ENCODE results near the gene PALS2. TPM values are rescaled to one million over a fixed set of nuclear protein-coding genes. Genes with fewer than 3 reads are reported as not detected.

Gene PALS2
- total RNA-seq, 1 experiment from 2014 or later: 44.6 TPM

GRCh38 chr7:24545215-24545614 lies 28.0 kb upstream of the PALS2 start:
- CTCF ChIA-PET: no interaction called here
- intact Hi-C loops (cut with micrococcal nuclease): no loop called here
- Histone ChIP-seq H3K27ac (ENCODE audit: low read depth, low read length) (no peak overlapping the region), H3K9ac (ENCODE audit: low read length) (no peak overlapping the region), H4K20me1 (ENCODE audit: insufficient read depth) (no peaks in the 10 kb centered on the region), H3K36me3 (ENCODE audit: control insufficient read depth in 1 of 2, insufficient read depth in 2 of 2, low read length in 2 of 2) (no peaks in the 10 kb centered on the region), H3K4me1 (ENCODE audit: control insufficient read depth in 1 of 2, insufficient read depth in 2 of 2, low read length in 2 of 2) (no peaks in the 10 kb centered on the region), H3K79me2 (ENCODE audit: insufficient read depth, low read length) (no peaks in the 10 kb centered on the region), H2AFZ (ENCODE audit: low read depth, low read length, poor library complexity, severe bottlenecking) (no peak overlapping the region), H3K27me3 (ENCODE audit: insufficient read depth, low read length) (0 out of 2 replicates have a peak, but pooled peaks cover 6% of the 10 kb centered on the region), H3K9me3 (ENCODE audit: control insufficient read depth in 1 of 2, insufficient read depth in 1 of 2, low read depth in 1 of 2, low read length in 2 of 2) (no peaks in the 10 kb centered on the region), H3K9me2 (ENCODE audit: insufficient read depth) (no peaks in the 10 kb centered on the region), H3K4me3 (replicated peaks in 1 of 2; ENCODE audit: low read depth in 1 of 2, low read length in 2 of 2) (no peak overlapping the region), H3K4me2 (ENCODE audit: low read length) (no peak overlapping the region)
- POLR2A ChIA-PET: no interaction called here
- RAD21 ChIA-PET (ENCODE audit: low non-redundant PET in 1 of 2, low total read pairs in 2 of 2, uncharacterized antibody in 2 of 2, unreplicated experiment in 2 of 2): no interaction called here
- ATAC-seq (no peak), DNase-seq (ENCODE audit: low read depth, low spot score) (no peak)
- no peak for TF ChIP-seq SIN3A (IDR thresholded peaks at IDR 0.05; ENCODE audit: low read depth)
- no peak for TF ChIP-seq CBX3 (IDR thresholded peaks at IDR 0.05; ENCODE audit: low read depth)
- TF ChIP-seq TCF7L2 (IDR thresholded peaks at IDR 0.05; ENCODE audit: borderline replicate concordance, extremely low read depth, insufficient read depth, insufficient read length): no peak
- BruUV-seq (replicated peaks): no TSS peak

DNA sequence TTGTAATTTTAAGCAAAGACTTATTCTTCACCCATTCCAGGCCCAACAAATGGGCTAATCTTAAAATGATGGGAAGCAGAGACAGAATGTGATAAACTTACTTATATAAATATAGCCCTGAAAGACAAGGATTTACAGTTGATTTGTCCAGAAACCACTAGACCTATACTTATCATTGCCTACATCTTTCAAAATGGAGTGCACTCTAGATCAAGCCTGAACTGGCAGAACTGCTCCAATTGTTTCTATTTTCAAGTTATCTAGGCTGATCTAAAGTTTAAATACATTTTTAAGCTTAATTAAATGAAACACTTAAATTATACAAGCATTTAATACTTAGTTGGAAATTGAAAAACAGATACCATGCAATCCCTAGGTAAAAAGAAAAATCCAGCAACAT lies 24.9 kb upstream of the PALS2 start:
- 0 out of 2 replicates have a peak, but pooled peaks cover 6% of the 10 kb centered on the region for H3K27me3 ChIP-seq (ENCODE audit: insufficient read depth, low read length)
- H3K9ac ChIP-seq (ENCODE audit: low read length): no peak overlapping the region
- no peaks in the 10 kb centered on the region for H4K20me1 ChIP-seq (ENCODE audit: insufficient read depth)
- no peak overlapping the region for H3K4me3 ChIP-seq (replicated peaks in 1 of 2; ENCODE audit: low read depth in 1 of 2, low read length in 2 of 2)
- no peaks in the 10 kb centered on the region for H3K9me2 ChIP-seq (ENCODE audit: insufficient read depth)
- no TSS peak for BruUV-seq (replicated peaks)
- POLR2A ChIA-PET: no interaction called here
- H3K9me3 ChIP-seq (ENCODE audit: control insufficient read depth in 1 of 2, insufficient read depth in 1 of 2, low read depth in 1 of 2, low read length in 2 of 2): no peaks in the 10 kb centered on the region
- DNase-seq (ENCODE audit: low read depth, low spot score) (no peak), ATAC-seq (no peak)
- RAD21 ChIA-PET (ENCODE audit: low non-redundant PET in 1 of 2, low total read pairs in 2 of 2, uncharacterized antibody in 2 of 2, unreplicated experiment in 2 of 2): no interaction called here
- CTCF ChIA-PET: no interaction called here
- H3K79me2 ChIP-seq (ENCODE audit: insufficient read depth, low read length): no peaks in the 10 kb centered on the region
- intact Hi-C loops (cut with micrococcal nuclease): no loop called here
- H3K36me3 ChIP-seq (ENCODE audit: control insufficient read depth in 1 of 2, insufficient read depth in 2 of 2, low read length in 2 of 2): no peaks in the 10 kb centered on the region
- no peak overlapping the region for H3K27ac ChIP-seq (ENCODE audit: low read depth, low read length)
- H2AFZ ChIP-seq (ENCODE audit: low read depth, low read length, poor library complexity, severe bottlenecking): no peak overlapping the region
- no peak overlapping the region for H3K4me2 ChIP-seq (ENCODE audit: low read length)
- no peaks in the 10 kb centered on the region for H3K4me1 ChIP-seq (ENCODE audit: control insufficient read depth in 1 of 2, insufficient read depth in 2 of 2, low read length in 2 of 2)
- TF ChIP-seq EZH2 (IDR thresholded peaks at IDR 0.05): no peak
- TF ChIP-seq FOSL1 (IDR thresholded peaks at IDR 0.05; ENCODE audit: low read depth): no peak
- no peak for TF ChIP-seq RAD21 (IDR thresholded peaks at IDR 0.05; ENCODE audit: low read depth)
- no peak for TF ChIP-seq TCF7L2 (IDR thresholded peaks at IDR 0.05; ENCODE audit: borderline replicate concordance, extremely low read depth, insufficient read depth, insufficient read length)
- no peak for TF ChIP-seq ELF1 (IDR thresholded peaks at IDR 0.05; ENCODE audit: borderline replicate concordance, low read depth)
- no peak for TF ChIP-seq ZBTB33 (IDR thresholded peaks at IDR 0.05; ENCODE audit: extremely low read depth, insufficient replicate concordance, low read length)
- no peak for TF ChIP-seq REST (IDR thresholded peaks at IDR 0.05; ENCODE audit: low read depth)
- no peak for TF ChIP-seq SIN3A (IDR thresholded peaks at IDR 0.05; ENCODE audit: low read depth)
- no peak for TF ChIP-seq EZH2phosphoT487 (IDR thresholded peaks at IDR 0.05; ENCODE audit: borderline replicate concordance)
- no peak for TF ChIP-seq SP1 (IDR thresholded peaks at IDR 0.05; ENCODE audit: low read depth)
- no peak for TF ChIP-seq CBX3 (IDR thresholded peaks at IDR 0.05; ENCODE audit: low read depth)
- no peak for TF ChIP-seq CEBPB (IDR thresholded peaks at IDR 0.05; ENCODE audit: low read depth)
- TF ChIP-seq ZFX (IDR thresholded peaks at IDR 0.05): no peak
